Fibroblast of the aortic adventitia (primary cell): ENCODE data around the gene TMCO4. TPM values are rescaled to one million over a fixed set of nuclear protein-coding genes. Genes with fewer than 3 reads are reported as not detected.
A peak's percentile ranks its signal among the peaks of the same experiment; 100 is the strongest.

Experiments
- DNase-seq: peaks from one replicate; pipeline ENCODE4 v3.0.0-alpha.2; 2010; ENCODE audit warnings: low read depth
- H3K4me3 ChIP-seq: 2 replicates; pipeline ENCODE4 v1.5.1; 2011; ENCODE audit warnings: low read depth, mild to moderate bottlenecking, control low read depth, low read length, moderate library complexity
- CTCF ChIP-seq: IDR thresholded peaks from 2 replicates; pipeline ENCODE4 v1.5.1; 2011; ENCODE audit warnings: mild to moderate bottlenecking, low read length, control low read depth, inconsistent platforms; ENCODE audit not compliant: insufficient read depth
- total RNA-seq: library from RNA; depleted of rRNA; stranded (reverse); fragments of >200 nt; gene quantifications from 2 replicates; pipeline ENCODE4 v1.2.3, GENCODE V29; 2012; ENCODE audit warnings: low replicate concordance

The TMCO4 gene
- total RNA-seq, 1 donor, result 30.9 TPM

- no peak overlapping the region for H3K4me3 ChIP-seq
- DNase-seq, result no peak
- TF ChIP-seq CTCF, result no peak
Measured at GRCh38 chr1:19813643-19813960, 13.9 kb upstream of the TMCO4 start.

- H3K4me3 ChIP-seq, result no peak overlapping the region
- no peak for DNase-seq
- TF ChIP-seq CTCF, result no peak
Measured at GRCh38 chr1:19812875-19813642, 13.3 kb upstream of the TMCO4 start.

- peak; percentile 74 for TF ChIP-seq CTCF
- DNase-seq, result peak; percentile 58
Measured at GRCh38 chr1:19811206-19811851, 11.6 kb upstream of the TMCO4 start.

GRCh38 chr1:19809044-19809750, 9.5 kb upstream of the TMCO4 start:
- no peak for TF ChIP-seq CTCF
- no peak overlapping the region for H3K4me3 ChIP-seq
- no peak for DNase-seq

More at GRCh38 chr1:19811206-19811851, 11.6 kb upstream of the TMCO4 start:
- H3K4me3 ChIP-seq, result no peak overlapping the region

GRCh38 chr1:19808351-19808750, 8.6 kb upstream of the TMCO4 start:
- no peak for DNase-seq
- no peak for TF ChIP-seq CTCF
- no peak overlapping the region for H3K4me3 ChIP-seq

- no peak overlapping the region for H3K4me3 ChIP-seq
- DNase-seq, result no peak
- no peak for TF ChIP-seq CTCF
Measured at GRCh38 chr1:19804831-19805251, 5.1 kb upstream of the TMCO4 start.
